SK-N-SH (cell line): ENCODE results near the gene ALPI. TPM values are rescaled to one million over a fixed set of nuclear protein-coding genes. Genes with fewer than 3 reads are reported as not detected.

Experiments used
- CTCF ChIA-PET: fragments of 300-600, 350-600 bp; formaldehyde crosslinking; extraction: SDS; loops from one replicate; lab custom pipeline; 2021; lab: Yijun Ruan, JAX
- POLR2A ChIA-PET: fragments of 350-600 bp; sonication (Branson Sonifier 250); formaldehyde crosslinking; extraction: SDS; loops from one replicate; lab custom pipeline; 2020; ENCODE audit warnings: antibody characterized with exemption, inconsistent platforms; lab: Yijun Ruan, JAX
- DNase-seq: peaks from one replicate; pipeline ENCODE4 v3.0.0; 2012
- H2AFZ ChIP-seq: fragments of 200-600 bp; sonication (generic); 2 replicates; pipeline ENCODE4 v1.8.1; 2016; ENCODE audit warnings: antibody characterized with exemption, mild to moderate bottlenecking, low read depth
- H3F3A ChIP-seq: fragments of 200-600 bp; sonication (generic); replicated peaks from 2 replicates; pipeline ENCODE3; 2016; ENCODE audit warnings: antibody characterized with exemption, mild to moderate bottlenecking; ENCODE audit not compliant: insufficient read depth
- H3K27ac ChIP-seq, 2 experiments: fragments of 200-500 bp in 1 of 2; fragments of 200-600 bp in 1 of 2; sonication (Bioruptor generic) in 1 of 2; sonication (generic), shearing (Covaris generic) in 1 of 2; 2 replicates each; pipeline versions ENCODE4 v1.5.1 to v1.6.1; 2014 to 2016; ENCODE audit warnings: low read depth in 2 of 2, inconsistent platforms in 1 of 2, low read length in 1 of 2, mild to moderate bottlenecking in 1 of 2, mixed read lengths in 1 of 2
- H3K27me3 ChIP-seq: fragments of 200-600 bp; sonication (generic), shearing (Covaris generic); 2 replicates; pipeline ENCODE4 v1.6.1; 2016; ENCODE audit warnings: mixed run types; ENCODE audit not compliant: insufficient read depth
- H3K36me3 ChIP-seq, 2 experiments: fragments of 200-500 bp in 1 of 2; fragments of 200-600 bp in 1 of 2; sonication (Bioruptor generic) in 1 of 2; sonication (generic) in 1 of 2; replicated peaks in 1 of 2; 2 replicates each; pipeline versions ENCODE3 to v1.5.1; 2014 to 2016; ENCODE audit warnings: low read length in 1 of 2, mild to moderate bottlenecking in 1 of 2; ENCODE audit not compliant: insufficient read depth in 2 of 2, control insufficient read depth in 1 of 2
- H3K4me1 ChIP-seq, 2 experiments: fragments of 200-500 bp in 1 of 2; fragments of 200-600 bp in 1 of 2; sonication (Bioruptor generic) in 1 of 2; sonication (generic), shearing (Covaris generic) in 1 of 2; 2 replicates each; pipeline versions ENCODE4 v1.5.1 to v1.6.1; 2014 to 2016; ENCODE audit warnings: low read depth in 1 of 2, low read length in 1 of 2, mixed run types in 1 of 2; ENCODE audit not compliant: insufficient read depth in 2 of 2, control insufficient read depth in 1 of 2
- H3K4me2 ChIP-seq: fragments of 200-600 bp; sonication (generic), shearing (Covaris generic); 2 replicates; pipeline ENCODE4 v1.6.1; 2017; ENCODE audit warnings: mixed run types
- H3K4me3 ChIP-seq, 2 experiments: fragments of 200-500 bp in 1 of 2; fragments of 200-600 bp in 1 of 2; sonication (Bioruptor generic) in 1 of 2; sonication (generic), shearing (Covaris generic) in 1 of 2; 2 replicates each; pipeline versions ENCODE4 v1.5.1 to v1.8.1; 2014 to 2016; ENCODE audit warnings: low read depth in 2 of 2, inconsistent platforms in 1 of 2, low read length in 1 of 2, mild to moderate bottlenecking in 1 of 2, mixed read lengths in 1 of 2, moderate library complexity in 1 of 2
- H3K79me2 ChIP-seq: fragments of 200-600 bp; sonication (generic); 2 replicates; pipeline ENCODE4 v1.8.1; 2017; ENCODE audit warnings: mild to moderate bottlenecking; ENCODE audit not compliant: insufficient read depth
- H3K9ac ChIP-seq: fragments of 200-600 bp; sonication (generic); 2 replicates; pipeline ENCODE4 v1.6.1; 2017; ENCODE audit warnings: mixed run types
- H3K9me2 ChIP-seq: fragments of 200-600 bp; sonication (generic); 2 replicates; pipeline ENCODE4 v1.6.1; 2017; ENCODE audit warnings: mixed run types
- H3K9me3 ChIP-seq: fragments of 200-600 bp; sonication (generic); 2 replicates; pipeline ENCODE4 v1.6.1; 2017; ENCODE audit warnings: mixed run types, mild to moderate bottlenecking, moderate library complexity
- H4K20me1 ChIP-seq: fragments of 200-600 bp; sonication (generic); 2 replicates; pipeline ENCODE4 v1.6.1; 2017; ENCODE audit warnings: mild to moderate bottlenecking, mixed run types; ENCODE audit not compliant: insufficient read depth
- MAX ChIP-seq: IDR thresholded peaks from 2 replicates; pipeline ENCODE4 v1.4.0; 2012; ENCODE audit warnings: low read depth
- WGBS: methylation state at CpG from one replicate; pipeline ENCODE4 v1.1.6; 2017; ENCODE audit warnings: low lambda C conversion rate; 5-methylcytosine and 5-hydroxymethylcytosine counted together
- polyA plus RNA-seq, 3 experiments: library from polyadenylated mRNA; depleted of rRNA; stranded (reverse); fragments of >200 nt; gene quantifications; 2 replicates each; pipeline ENCODE4 v1.2.3, GENCODE V29; 2012

The ALPI gene
- polyA plus RNA-seq, 1 of the 3 experiments (the other 2 are of a cell fraction): not detected

DNA sequence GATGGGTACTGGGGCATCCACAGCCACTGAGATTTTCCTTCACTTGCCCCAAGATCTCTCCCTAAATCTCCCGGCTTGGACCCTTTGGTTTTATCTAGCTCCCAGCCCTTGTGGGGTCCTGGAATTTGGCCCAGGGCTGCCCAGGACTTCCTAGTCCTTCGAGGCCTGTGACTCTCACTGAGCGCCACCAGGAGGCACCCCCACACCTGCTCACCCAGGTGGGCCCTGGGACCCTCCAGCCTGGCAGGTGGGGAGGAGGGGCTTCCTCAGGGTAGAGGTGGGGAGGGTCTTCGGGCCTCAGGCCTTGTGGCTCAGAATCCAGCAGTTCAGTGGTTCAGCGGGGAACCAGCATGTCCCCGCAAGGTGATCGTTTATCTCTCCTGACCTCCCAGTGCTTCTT, 52.3 kb downstream of the ALPI start:
- Histone ChIP-seq H3K9me3 (no peaks in the 10 kb centered on the region), H3K4me3 (no peak overlapping the region), H2AFZ (no peak overlapping the region)
- POLR2A ChIA-PET: no interaction called here
- no peak for TF ChIP-seq MAX
- TF ChIP-seq, all 33 proteins: peak for 0
- H3K27me3 ChIP-seq: peaks cover 32% of the 10 kb centered on the region
- CTCF ChIA-PET: interaction anchor here (0.8 to 2.5 kb wide), 3 partner anchors 13 to 175 kb away, joined by 3 to 15 read pairs (median 4); partner anchors contain the start of gene PRSS56
- no peak for DNase-seq
- no peaks in the 10 kb centered on the region for H3F3A ChIP-seq
- no peak overlapping the region for H3K9ac ChIP-seq
- H3K36me3 ChIP-seq: no peaks in the 10 kb centered on the region
- 51% methylated on average over 2 of the region's 7 CpGs for WGBS
- H3K79me2 ChIP-seq: no peaks in the 10 kb centered on the region
- H3K4me1 ChIP-seq: peaks cover 0 to 41% of the 10 kb centered on the region in 2 experiments; a peak in 1 of 4 replicates
- no peak overlapping the region for H3K4me2 ChIP-seq
- no peaks in the 10 kb centered on the region for H4K20me1 ChIP-seq
- no peak overlapping the region for H3K27ac ChIP-seq
- no peaks in the 10 kb centered on the region for H3K9me2 ChIP-seq

Other genes with a start within 250 kb of the ALPI start
- gene ALPP, start 77.4 kb upstream of the ALPI start, polyA plus RNA-seq (2012; rRNA removed): not detected in 2 replicates
- not detected in 2 replicates for gene ALPG, start 49.3 kb upstream of the ALPI start, polyA plus RNA-seq (2012; rRNA removed)
- gene ECEL1, start 31.7 kb downstream of the ALPI start, polyA plus RNA-seq (2012; rRNA removed): not detected in 2 replicates
- gene PRSS56, start 64.2 kb downstream of the ALPI start, polyA plus RNA-seq (2012; rRNA removed): not detected in 2 replicates
- 0.12 TPM in 1 of 2 replicates, not detected in the other for gene CHRND, start 70.0 kb downstream of the ALPI start, polyA plus RNA-seq (2012; rRNA removed)
- not detected in 2 replicates for gene CHRNG, start 83.5 kb downstream of the ALPI start, polyA plus RNA-seq (2012; rRNA removed)
- 4.6 and 7.0 TPM in 2 replicates for gene TIGD1, start 94.4 kb downstream of the ALPI start, polyA plus RNA-seq (2012; rRNA removed)
- 27.6 and 29.1 TPM in 2 replicates for gene EIF4E2, start 94.5 kb downstream of the ALPI start, polyA plus RNA-seq (2012; rRNA removed)
- 0.05 TPM in 1 of 2 replicates, not detected in the other for gene EFHD1, start 177.5 kb downstream of the ALPI start, polyA plus RNA-seq (2012; rRNA removed)
- 12.8 and 18.2 TPM in 2 replicates for gene GIGYF2, start 241.2 kb downstream of the ALPI start, polyA plus RNA-seq (2012; rRNA removed)